Upper lobe of right lung (tissue), 1 donor: ENCODE measurements around the gene CACNA2D2. TPM values are rescaled to one million over a fixed set of nuclear protein-coding genes. Genes with fewer than 3 reads are reported as not detected.

Experiments used
- ATAC-seq: fragments of 200-7000 bp; cut with Tn5 transposase; one replicate; pipeline ENCODE4 v1.9.1; 2020; ENCODE audit warnings: mild to moderate bottlenecking, moderate library complexity
- DNase-seq: peaks from one replicate; pipeline ENCODE4 v3.0.0-alpha.2; 2020
- H3K27ac ChIP-seq: fragments of 200-600 bp; one replicate; pipeline ENCODE4 v1.8.0; 2022
- H3K27me3 ChIP-seq: fragments of 200-600 bp; one replicate; pipeline ENCODE4 v1.8.0; 2022; ENCODE audit warnings: mild to moderate bottlenecking
- H3K36me3 ChIP-seq: fragments of 200-600 bp; one replicate; pipeline ENCODE4 v1.8.0; 2022
- H3K4me1 ChIP-seq: fragments of 200-600 bp; one replicate; pipeline ENCODE4 v1.8.0; 2022
- H3K4me3 ChIP-seq: fragments of 200-600 bp; one replicate; pipeline ENCODE4 v1.8.0; 2022; ENCODE audit warnings: mild to moderate bottlenecking
- H3K9me3 ChIP-seq: fragments of 200-600 bp; one replicate; pipeline ENCODE4 v1.8.0; 2022
- CTCF ChIP-seq: fragments of 200-600 bp; IDR thresholded peaks from one replicate; pipeline ENCODE4 v1.8.0; 2022; ENCODE audit warnings: antibody characterized with exemption
- intact Hi-C: fragments of 100-400 bp; cut with DNase I; formaldehyde crosslinking; loops from one replicate; pipeline ENCODE4 v1.11.0; 2022
- total RNA-seq: library from RNA; stranded (reverse); fragmentation: NEBNext Ultra II Directional; extraction: Animal tissue kit (Norgen Biotek cat#: 25700); gene quantifications from one replicate; pipeline ENCODE4 v1.2.1, GENCODE V29; 2021
- donor health status: DM: no; HTN: yes; CAD: no; lungs with severe emphysema.

The CACNA2D2 gene
- total RNA-seq, 1 donor from 2014 or later = 119 TPM

GRCh38 chr3:50339485-50340146 lies 163.8 kb downstream of the CACNA2D2 start:
- H3K27me3 ChIP-seq = no peaks in the 10 kb centered on the region
- H3K36me3 ChIP-seq = no peaks in the 10 kb centered on the region
- DNase-seq (no peak), ATAC-seq (no peak)
- H3K27ac ChIP-seq = peak overlapping the region; percentile 96
- intact Hi-C loops = no loop called here
- TF ChIP-seq CTCF = no peak
- no peaks in the 10 kb centered on the region for H3K9me3 ChIP-seq
- peak overlapping the region; percentile 95 for H3K4me3 ChIP-seq
- H3K4me1 ChIP-seq = peaks cover 50% of the 10 kb centered on the region

GRCh38 chr3:50338965-50339364 lies 164.5 kb downstream of the CACNA2D2 start:
- no peaks in the 10 kb centered on the region for H3K9me3 ChIP-seq
- ATAC-seq = no peak
- H3K27me3 ChIP-seq = no peaks in the 10 kb centered on the region
- H3K4me3 ChIP-seq = peak overlapping the region; percentile 95
- intact Hi-C loops = no loop called here
- no peak for TF ChIP-seq CTCF
- H3K27ac ChIP-seq = peak overlapping the region; percentile 96
- no peaks in the 10 kb centered on the region for H3K36me3 ChIP-seq
- H3K4me1 ChIP-seq = peaks cover 56% of the 10 kb centered on the region
- no peak for DNase-seq

- intact Hi-C loops = no loop called here
- peak; percentile 100 for DNase-seq
- no peak for TF ChIP-seq CTCF
- H3K27me3 ChIP-seq = no peaks in the 10 kb centered on the region
- H3K4me1 ChIP-seq = peaks cover 60% of the 10 kb centered on the region
- ATAC-seq = peak; percentile 90
- H3K27ac ChIP-seq = peak overlapping the region; percentile 96
- H3K4me3 ChIP-seq = peak overlapping the region; percentile 95
- no peaks in the 10 kb centered on the region for H3K9me3 ChIP-seq
- H3K36me3 ChIP-seq = no peaks in the 10 kb centered on the region
These were observed 166.1 kb downstream of the CACNA2D2 start for GRCh38 chr3:50337175-50337861.

- intact Hi-C loops = no loop called here
- no peak for TF ChIP-seq CTCF
These were observed 166.8 kb downstream of the CACNA2D2 start for GRCh38 chr3:50336452-50337174.

GRCh38 chr3:50334339-50335075 lies 168.9 kb downstream of the CACNA2D2 start:
- no peaks in the 10 kb centered on the region for H3K9me3 ChIP-seq
- ATAC-seq (no peak), DNase-seq (no peak)
- H3K27ac ChIP-seq = peak overlapping the region; percentile 96
- H3K27me3 ChIP-seq = no peaks in the 10 kb centered on the region
- no peak for TF ChIP-seq CTCF
- intact Hi-C loops = no loop called here
- H3K4me3 ChIP-seq = peak overlapping the region; percentile 95
- peaks cover 44% of the 10 kb centered on the region for H3K4me1 ChIP-seq
- peaks cover 24% of the 10 kb centered on the region for H3K36me3 ChIP-seq

More at GRCh38 chr3:50336452-50337174, 166.8 kb downstream of the CACNA2D2 start:
- ATAC-seq (no peak), DNase-seq (no peak)
- no peaks in the 10 kb centered on the region for H3K9me3 ChIP-seq
- H3K27ac ChIP-seq = peak overlapping the region; percentile 96
- H3K36me3 ChIP-seq = peaks cover 3% of the 10 kb centered on the region
- peak overlapping the region; percentile 95 for H3K4me3 ChIP-seq
- H3K4me1 ChIP-seq = peaks cover 56% of the 10 kb centered on the region
- H3K27me3 ChIP-seq = no peaks in the 10 kb centered on the region
